Measurements from ENCODE around the gene INHBC. TPM values are rescaled to one million over a fixed set of nuclear protein-coding genes. Genes with fewer than 3 reads are reported as not detected.

The INHBC gene
- polyA plus RNA-seq, 1 of the 3 experiments (the other 2 are of a cell fraction): 0.08 TPM

DNA sequence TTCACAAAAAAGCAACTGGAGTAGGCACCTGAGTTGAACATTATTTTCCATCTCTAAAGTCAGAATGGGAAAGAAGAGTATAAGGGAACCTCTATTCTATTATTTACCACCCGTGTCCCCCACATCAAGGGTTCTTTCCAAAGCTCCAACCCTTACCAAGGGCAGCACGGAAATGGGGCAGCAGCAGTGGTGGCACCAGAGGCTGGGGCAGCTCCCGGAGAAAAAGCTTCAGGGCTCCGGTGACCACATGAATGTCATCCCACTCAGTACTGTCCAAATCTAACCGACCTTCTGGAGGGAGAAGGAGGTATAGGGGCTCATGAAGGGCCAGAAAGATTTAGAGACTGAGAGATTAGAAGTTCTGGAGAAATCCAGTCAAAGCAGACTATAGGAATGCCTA is 39.3 kb downstream of the INHBC start:
- WGBS (ENCODE audit: low lambda C conversion rate): 41% methylated on average over 5 of the region's 5 CpGs
- ChIA-PET POLR2A (no interaction called here), CTCF (interaction anchor here (0.9 to 4.8 kb wide), 6 partner anchors 13 to 260 kb away, joined by 3 to 67 read pairs (median 4); partner anchors contain the start of genes GLI1 and MARS1)

DNA sequence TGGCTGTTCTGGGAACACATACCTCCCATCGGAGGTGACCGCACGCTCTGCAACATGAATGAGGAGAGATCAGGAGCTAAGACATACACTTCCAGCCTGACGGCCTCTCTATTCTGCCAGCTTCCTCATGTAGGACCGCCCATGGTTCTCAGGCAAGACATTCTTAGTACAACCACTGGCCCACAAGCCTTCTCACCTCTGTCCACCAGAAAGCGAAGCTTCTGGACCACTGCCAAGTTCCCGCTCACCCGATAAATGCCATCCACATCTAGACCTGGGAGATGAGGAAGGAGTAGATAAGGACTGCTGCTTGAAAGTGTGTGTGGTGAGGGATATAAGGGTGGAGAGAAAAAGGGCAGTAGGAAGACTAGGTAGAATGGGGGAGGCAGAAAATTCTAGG is 39.8 kb downstream of the INHBC start:
- ChIA-PET CTCF (interaction anchor here (0.9 to 4.8 kb wide), 8 partner anchors 9 to 260 kb away, joined by 3 to 67 read pairs (median 3); partner anchors contain the start of genes GLI1 and MARS1), POLR2A (no interaction called here)
- no peak overlapping the region for H3K4me3 ChIP-seq (ENCODE audit: low read depth in 2 of 2, low read length in 1 of 2)
- 52% methylated on average over 8 of the region's 8 CpGs for WGBS (ENCODE audit: low lambda C conversion rate)
- H2AFZ ChIP-seq (ENCODE audit: low read depth): no peak overlapping the region
- no peak overlapping the region for H3K27ac ChIP-seq (ENCODE audit: low read depth in 2 of 2, low read length in 1 of 2)
- no peaks in the 10 kb centered on the region for H3K36me3 ChIP-seq (replicated peaks in 1 of 2; ENCODE audit: control insufficient read depth in 1 of 2, insufficient read depth in 2 of 2, low read length in 1 of 2)
- no peak overlapping the region for H3K9ac ChIP-seq
- TF ChIP-seq EZH2phosphoT487 (IDR thresholded peaks at IDR 0.05; ENCODE audit: borderline replicate concordance, low read depth): no peak
- TF ChIP-seq IRF3 (IDR thresholded peaks at IDR 0.05; ENCODE audit: low read depth, low read length): no peak
- no peak for TF ChIP-seq TEAD4 (IDR thresholded peaks at IDR 0.05; ENCODE audit: borderline replicate concordance, insufficient read depth)
- TF ChIP-seq SMC3 (IDR thresholded peaks at IDR 0.05; ENCODE audit: low read depth, low read length): no peak
- TF ChIP-seq, protein P1, sequence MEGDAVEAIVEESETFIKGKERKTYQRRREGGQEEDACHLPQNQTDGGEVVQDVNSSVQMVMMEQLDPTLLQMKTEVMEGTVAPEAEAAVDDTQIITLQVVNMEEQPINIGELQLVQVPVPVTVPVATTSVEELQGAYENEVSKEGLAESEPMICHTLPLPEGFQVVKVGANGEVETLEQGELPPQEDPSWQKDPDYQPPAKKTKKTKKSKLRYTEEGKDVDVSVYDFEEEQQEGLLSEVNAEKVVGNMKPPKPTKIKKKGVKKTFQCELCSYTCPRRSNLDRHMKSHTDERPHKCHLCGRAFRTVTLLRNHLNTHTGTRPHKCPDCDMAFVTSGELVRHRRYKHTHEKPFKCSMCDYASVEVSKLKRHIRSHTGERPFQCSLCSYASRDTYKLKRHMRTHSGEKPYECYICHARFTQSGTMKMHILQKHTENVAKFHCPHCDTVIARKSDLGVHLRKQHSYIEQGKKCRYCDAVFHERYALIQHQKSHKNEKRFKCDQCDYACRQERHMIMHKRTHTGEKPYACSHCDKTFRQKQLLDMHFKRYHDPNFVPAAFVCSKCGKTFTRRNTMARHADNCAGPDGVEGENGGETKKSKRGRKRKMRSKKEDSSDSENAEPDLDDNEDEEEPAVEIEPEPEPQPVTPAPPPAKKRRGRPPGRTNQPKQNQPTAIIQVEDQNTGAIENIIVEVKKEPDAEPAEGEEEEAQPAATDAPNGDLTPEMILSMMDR (IDR thresholded peaks at IDR 0.05): no peak
- no peak for TF ChIP-seq FOSL2 (IDR thresholded peaks at IDR 0.05; ENCODE audit: borderline replicate concordance, low read depth)
- TF ChIP-seq, protein P2, sequence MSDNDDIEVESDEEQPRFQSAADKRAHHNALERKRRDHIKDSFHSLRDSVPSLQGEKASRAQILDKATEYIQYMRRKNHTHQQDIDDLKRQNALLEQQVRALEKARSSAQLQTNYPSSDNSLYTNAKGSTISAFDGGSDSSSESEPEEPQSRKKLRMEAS (IDR thresholded peaks at IDR 0.05; ENCODE audit: low read depth): no peak
- TF ChIP-seq TAF1 (IDR thresholded peaks at IDR 0.05; ENCODE audit: borderline replicate concordance, low read depth, low read length): no peak
- no peak for TF ChIP-seq FOXM1 (IDR thresholded peaks at IDR 0.05; ENCODE audit: low read depth)
- no peak for TF ChIP-seq TCF12 (IDR thresholded peaks at IDR 0.05)
- TF ChIP-seq MEF2A (IDR thresholded peaks at IDR 0.05; ENCODE audit: borderline replicate concordance, low read depth): no peak
- no peak for TF ChIP-seq RFX5 (IDR thresholded peaks at IDR 0.05; ENCODE audit: low read length)
- TF ChIP-seq YY1 (IDR thresholded peaks at IDR 0.05; ENCODE audit: low read depth): no peak
- TF ChIP-seq, protein P3, sequence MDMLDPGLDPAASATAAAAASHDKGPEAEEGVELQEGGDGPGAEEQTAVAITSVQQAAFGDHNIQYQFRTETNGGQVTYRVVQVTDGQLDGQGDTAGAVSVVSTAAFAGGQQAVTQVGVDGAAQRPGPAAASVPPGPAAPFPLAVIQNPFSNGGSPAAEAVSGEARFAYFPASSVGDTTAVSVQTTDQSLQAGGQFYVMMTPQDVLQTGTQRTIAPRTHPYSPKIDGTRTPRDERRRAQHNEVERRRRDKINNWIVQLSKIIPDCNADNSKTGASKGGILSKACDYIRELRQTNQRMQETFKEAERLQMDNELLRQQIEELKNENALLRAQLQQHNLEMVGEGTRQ (IDR thresholded peaks at IDR 0.05; ENCODE audit: borderline replicate concordance, low read depth, low read length): no peak
- TF ChIP-seq REST (IDR thresholded peaks at IDR 0.05; ENCODE audit: low read depth, low read length): no peak
- no peak for TF ChIP-seq GATA2 (CRISPR knock-in tag; IDR thresholded peaks at IDR 0.05)
- TF ChIP-seq GABPA (IDR thresholded peaks at IDR 0.05; ENCODE audit: low read depth): no peak
- TF ChIP-seq FOXJ3 (CRISPR knock-in tag; IDR thresholded peaks at IDR 0.05): no peak
- no peaks in the 10 kb centered on the region for H3K79me2 ChIP-seq (ENCODE audit: insufficient read depth)
- no peaks in the 10 kb centered on the region for H3K9me3 ChIP-seq
- no peaks in the 10 kb centered on the region for H3F3A ChIP-seq (replicated peaks; ENCODE audit: insufficient read depth)
- H3K27me3 ChIP-seq (ENCODE audit: insufficient read depth): peaks cover 71% of the 10 kb centered on the region
- no peaks in the 10 kb centered on the region for H4K20me1 ChIP-seq (ENCODE audit: insufficient read depth)
- H3K9me2 ChIP-seq: no peaks in the 10 kb centered on the region
- peaks cover 0 to 10% of the 10 kb centered on the region in 2 experiments; a peak in 3 of 4 replicates for H3K4me1 ChIP-seq (ENCODE audit: control insufficient read depth in 1 of 2, insufficient read depth in 2 of 2, low read depth in 1 of 2, low read length in 1 of 2)
- H3K4me2 ChIP-seq: no peak overlapping the region
- DNase-seq: no peak

More for the DNA sequence above, 39.3 kb downstream of the INHBC start:
- H3K4me3 ChIP-seq (ENCODE audit: low read depth in 2 of 2, low read length in 1 of 2): no peak overlapping the region
- no peak overlapping the region for H3K4me2 ChIP-seq
- H3K9me3 ChIP-seq: no peaks in the 10 kb centered on the region
- no peaks in the 10 kb centered on the region for H3K79me2 ChIP-seq (ENCODE audit: insufficient read depth)
- H3K4me1 ChIP-seq (ENCODE audit: control insufficient read depth in 1 of 2, insufficient read depth in 2 of 2, low read depth in 1 of 2, low read length in 1 of 2): peaks cover 0 to 10% of the 10 kb centered on the region in 2 experiments; a peak in 3 of 4 replicates
- no peaks in the 10 kb centered on the region for H3F3A ChIP-seq (replicated peaks; ENCODE audit: insufficient read depth)
- no peak overlapping the region for H3K27ac ChIP-seq (ENCODE audit: low read depth in 2 of 2, low read length in 1 of 2)
- no peaks in the 10 kb centered on the region for H4K20me1 ChIP-seq (ENCODE audit: insufficient read depth)
- H2AFZ ChIP-seq (ENCODE audit: low read depth): no peak overlapping the region
- TF ChIP-seq NFIC (IDR thresholded peaks at IDR 0.05; ENCODE audit: borderline replicate concordance) (no peak), FOSL2 (IDR thresholded peaks at IDR 0.05; ENCODE audit: borderline replicate concordance, low read depth) (no peak), GABPA (IDR thresholded peaks at IDR 0.05; ENCODE audit: low read depth) (no peak), JUND (IDR thresholded peaks at IDR 0.05) (no peak), SIN3A (IDR thresholded peaks at IDR 0.05; ENCODE audit: borderline replicate concordance, low read depth, low read length) (no peak)
- H3K9me2 ChIP-seq: no peaks in the 10 kb centered on the region
- peaks cover 76% of the 10 kb centered on the region for H3K27me3 ChIP-seq (ENCODE audit: insufficient read depth)
- H3K9ac ChIP-seq: no peak overlapping the region
- no peak for DNase-seq
- H3K36me3 ChIP-seq (replicated peaks in 1 of 2; ENCODE audit: control insufficient read depth in 1 of 2, insufficient read depth in 2 of 2, low read length in 1 of 2): no peaks in the 10 kb centered on the region
